PC-3 (cell line): ENCODE results near the gene ACADS.

Experiments
- CTCF ChIP-seq: fragments of 300-600 bp; sonication (generic); conservative IDR thresholded peaks from 2 replicates; pipeline ENCODE4 v1.5.1; 2017; ENCODE audit warnings: antibody characterized with exemption, low read depth, mild to moderate bottlenecking, low read length
- EZH2 ChIP-seq: fragments of 300-600 bp; sonication (generic); IDR thresholded peaks from one replicate; pipeline ENCODE4 v1.6.1; 2017; ENCODE audit warnings: antibody characterized with exemption, mild to moderate bottlenecking, low read length; ENCODE audit not compliant: unreplicated experiment
- EZH2phosphoT487 ChIP-seq: fragments of 300-600 bp; sonication (generic); IDR thresholded peaks from 2 replicates; pipeline ENCODE4 v1.6.1; 2018; ENCODE audit warnings: mild to moderate bottlenecking, antibody characterized with exemption, low read length, borderline replicate concordance

- TF ChIP-seq CTCF (no peak), EZH2 (no peak), EZH2phosphoT487 (no peak)
Measured at GRCh38 chr12:120762086-120762485, 36.5 kb downstream of the ACADS start.
